GM23248 (cell line): ENCODE data around the gene UCK2. TPM values are rescaled to one million over a fixed set of nuclear protein-coding genes. Genes with fewer than 3 reads are reported as not detected.
A peak's percentile ranks its signal among the peaks of the same experiment; 100 is the strongest.

Experiments
- DNase-seq: peaks from one replicate; pipeline ENCODE4 v3.0.0-alpha.2; 2015
- H2AFZ ChIP-seq: fragments of 200-600 bp; sonication (generic); 2 replicates; pipeline ENCODE4 v1.6.1; 2016; ENCODE audit warnings: antibody characterized with exemption
- H3F3A ChIP-seq: fragments of 200-600 bp; sonication (generic); 2 replicates; pipeline ENCODE4 v1.6.1; 2016; ENCODE audit warnings: mild to moderate bottlenecking, antibody characterized with exemption, mixed run types; ENCODE audit not compliant: insufficient read depth
- H3K27ac ChIP-seq: fragments of 200-600 bp; sonication (generic); 2 replicates; pipeline ENCODE4 v1.5.1; 2016; ENCODE audit warnings: mild to moderate bottlenecking
- H3K27me3 ChIP-seq: fragments of 200-600 bp; sonication (generic); replicated peaks from 2 replicates; pipeline ENCODE4 v1.6.1; 2016; ENCODE audit warnings: mild to moderate bottlenecking; ENCODE audit not compliant: insufficient read depth
- H3K36me3 ChIP-seq: fragments of 200-600 bp; sonication (generic); 2 replicates; pipeline ENCODE4 v1.6.1; 2016; ENCODE audit warnings: low read depth, mild to moderate bottlenecking
- H3K4me1 ChIP-seq: fragments of 200-600 bp; sonication (generic); 2 replicates; pipeline ENCODE4 v1.6.1; 2016; ENCODE audit warnings: mild to moderate bottlenecking; ENCODE audit not compliant: insufficient read depth
- H3K4me2 ChIP-seq: fragments of 200-600 bp; sonication (generic); one replicate; pipeline ENCODE4 v1.6.1; 2016; ENCODE audit warnings: mild to moderate bottlenecking; ENCODE audit not compliant: unreplicated experiment
- H3K4me3 ChIP-seq: fragments of 200-600 bp; sonication (generic); 2 replicates; pipeline ENCODE4 v1.5.1; 2016; ENCODE audit warnings: mild to moderate bottlenecking
- H3K79me2 ChIP-seq: fragments of 200-600 bp; sonication (generic); 2 replicates; pipeline ENCODE4 v1.6.1; 2016; ENCODE audit warnings: mild to moderate bottlenecking; ENCODE audit not compliant: insufficient read depth
- H3K9ac ChIP-seq: fragments of 200-600 bp; sonication (generic); 2 replicates; pipeline ENCODE4 v1.6.1; 2016; ENCODE audit warnings: mild to moderate bottlenecking
- H3K9me2 ChIP-seq: fragments of 200-600 bp; sonication (generic); 2 replicates; pipeline ENCODE4 v1.6.1; 2016; ENCODE audit warnings: mixed run types, mild to moderate bottlenecking, moderate library complexity; ENCODE audit not compliant: insufficient read depth
- H3K9me3 ChIP-seq: fragments of 200-600 bp; sonication (generic); one replicate; pipeline ENCODE4 v1.6.1; 2017; ENCODE audit warnings: low read depth
- H4K20me1 ChIP-seq: fragments of 200-600 bp; sonication (generic); 2 replicates; pipeline ENCODE4 v1.6.0; 2016; ENCODE audit not compliant: insufficient read depth
- EZH2 ChIP-seq: fragments of 200-600 bp; sonication (generic); IDR thresholded peaks from 2 replicates; pipeline ENCODE4 v1.6.1; 2018; ENCODE audit warnings: antibody characterized with exemption, mild to moderate bottlenecking; ENCODE audit not compliant: insufficient read depth, poor library complexity, severe bottlenecking
- EZH2phosphoT487 ChIP-seq: fragments of 200-600 bp; sonication (generic); IDR thresholded peaks from 2 replicates; pipeline ENCODE4 v1.6.1; 2018; ENCODE audit warnings: antibody characterized with exemption, moderate library complexity, mild to moderate bottlenecking, low read depth; ENCODE audit not compliant: insufficient read depth
- WGBS, 2 experiments: methylation state at CpG; one replicate each; pipeline ENCODE4 v1.1.6; 2015 to 2017; ENCODE audit warnings: low lambda C conversion rate in 2 of 2, low coverage in 1 of 2; ENCODE audit errors: missing lambda C conversion rate in 2 of 2; 5-methylcytosine and 5-hydroxymethylcytosine counted together
- in situ Hi-C: fragments of 300-500 bp; cut with MboI; formaldehyde crosslinking; loops from 2 replicates; pipeline ENCODE4 v1.15.0; 2020
- polyA plus RNA-seq: library from polyadenylated mRNA; unstranded; fragments of >200 nt; fragmentation: Nextera tagmentation; extraction: Ambion mirVana; gene quantifications from 2 replicates; pipeline ENCODE4 v1.2.1, GENCODE V29; 2016
- total RNA-seq: library from RNA; depleted of rRNA; stranded (reverse); fragments of >200 nt; shearing (Covaris generic); gene quantifications from 2 replicates; pipeline ENCODE4 v1.2.3, GENCODE V29; 2014

Gene UCK2
- total and polyA plus RNA-seq, 2 experiments from 2014 or later: 78.2 to 81.9 TPM

GRCh38 chr1:165857046-165857801 is 29.8 kb downstream of the UCK2 start:
- DNase-seq: peak; percentile 77
- no peak overlapping the region for H3K4me3 ChIP-seq
- no peaks in the 10 kb centered on the region for H3K9me2 ChIP-seq
- peaks cover 91% of the 10 kb centered on the region for H3K79me2 ChIP-seq
- TF ChIP-seq EZH2 (no peak), EZH2phosphoT487 (no peak)
- H3K27ac ChIP-seq: peak overlapping the region; percentile 70
- H3K27me3 ChIP-seq: no peaks in the 10 kb centered on the region
- H4K20me1 ChIP-seq: no peaks in the 10 kb centered on the region
- H3K4me1 ChIP-seq: peaks cover 62% of the 10 kb centered on the region
- no peaks in the 10 kb centered on the region for H3K36me3 ChIP-seq
- H2AFZ ChIP-seq: no peak overlapping the region
- H3K9ac ChIP-seq: no peak overlapping the region
- H3K4me2 ChIP-seq: peak overlapping the region; percentile 21
- 78 to 79% methylated on average over 8 of the region's 8 CpGs for WGBS, 2 experiments
- H3K9me3 ChIP-seq: no peaks in the 10 kb centered on the region
- peaks cover 44% of the 10 kb centered on the region for H3F3A ChIP-seq
- in situ Hi-C loops: no loop called here

- DNase-seq: no peak
- Histone ChIP-seq H2AFZ (no peak overlapping the region), H3K27me3 (no peaks in the 10 kb centered on the region), H3K9me2 (no peaks in the 10 kb centered on the region), H3K9ac (no peak overlapping the region), H3K9me3 (no peaks in the 10 kb centered on the region), H3K4me2 (no peak overlapping the region), H3K27ac (no peak overlapping the region), H3K79me2 (peaks cover 91% of the 10 kb centered on the region), H3K36me3 (no peaks in the 10 kb centered on the region), H3K4me3 (no peak overlapping the region), H3F3A (peaks cover 32% of the 10 kb centered on the region), H4K20me1 (no peaks in the 10 kb centered on the region; the same call in 1 of the 2 replicates), H3K4me1 (peaks cover 53% of the 10 kb centered on the region)
- TF ChIP-seq EZH2: no peak
- TF ChIP-seq EZH2phosphoT487: no peak
- in situ Hi-C loops: no loop called here
- 91 to 94% methylated on average over 3 of the region's 3 CpGs for WGBS, 2 experiments
These were observed 31.0 kb downstream of the UCK2 start for GRCh38 chr1:165858364-165858823.

GRCh38 chr1:165858967-165859845 is 31.8 kb downstream of the UCK2 start:
- Histone ChIP-seq H3F3A (peaks cover 26% of the 10 kb centered on the region), H2AFZ (no peak overlapping the region), H3K9ac (no peak overlapping the region), H3K4me1 (peaks cover 49% of the 10 kb centered on the region), H3K36me3 (no peaks in the 10 kb centered on the region), H3K4me2 (no peak overlapping the region), H3K9me2 (no peaks in the 10 kb centered on the region), H3K9me3 (no peaks in the 10 kb centered on the region), H3K27me3 (no peaks in the 10 kb centered on the region), H3K27ac (0 out of 2 replicates have a peak overlapping the region, but pooled peaks have one; percentile 14), H4K20me1 (no peaks in the 10 kb centered on the region; the same call in 1 of the 2 replicates), H3K4me3 (no peak overlapping the region), H3K79me2 (peaks cover 97% of the 10 kb centered on the region)
- WGBS, 2 experiments: 87 to 89% methylated on average over 8 to 10 of the region's 10 CpGs
- peak; percentile 20 for DNase-seq
- TF ChIP-seq EZH2phosphoT487: no peak
- TF ChIP-seq EZH2: no peak
- in situ Hi-C loops: no loop called here

- no peaks in the 10 kb centered on the region for H3K9me2 ChIP-seq
- H3K27me3 ChIP-seq: no peaks in the 10 kb centered on the region
- no peak for TF ChIP-seq EZH2
- TF ChIP-seq EZH2phosphoT487: no peak
- DNase-seq: no peak
- H3K4me1 ChIP-seq: peaks cover 41% of the 10 kb centered on the region
- no peak overlapping the region for H3K4me2 ChIP-seq
- in situ Hi-C loops: no loop called here
- H3F3A ChIP-seq: peaks cover 20% of the 10 kb centered on the region
- H2AFZ ChIP-seq: no peak overlapping the region
- H3K27ac ChIP-seq: no peak overlapping the region
- H4K20me1 ChIP-seq: no peaks in the 10 kb centered on the region; the same call in 1 of the 2 replicates
- H3K79me2 ChIP-seq: peaks cover 99% of the 10 kb centered on the region
- WGBS, 2 experiments: 96 to 100% methylated on average over 2 of the region's 2 CpGs
- no peak overlapping the region for H3K9ac ChIP-seq
- no peak overlapping the region for H3K4me3 ChIP-seq
- H3K9me3 ChIP-seq: no peaks in the 10 kb centered on the region
- H3K36me3 ChIP-seq: no peaks in the 10 kb centered on the region
These were observed 32.7 kb downstream of the UCK2 start for GRCh38 chr1:165860065-165860464.
